ENCODE data around the gene CDKAL1.

Gene CDKAL1

GRCh38 chr6:20791074-20791473 lies 256.8 kb downstream of the CDKAL1 start:
- ChIA-PET CTCF (interaction anchor here (1.1 kb wide), 1 partner anchor 798 kb away, joined by 3 read pairs; no protein-coding TSS in a partner anchor), POLR2A (no interaction called here)
- TF ChIP-seq CTCF (IDR thresholded peaks at IDR 0.05; ENCODE audit: insufficient read depth, low read length, missing control alignments), result no peak
- H3K4me3 ChIP-seq (ENCODE audit: low read depth, low read length), result no peak overlapping the region
- no peak for DNase-seq (ENCODE audit: low read depth, low spot score)

GRCh38 chr6:20791944-20792343 lies 257.7 kb downstream of the CDKAL1 start:
- ChIA-PET CTCF (interaction anchor here (1.1 kb wide), 1 partner anchor 797 kb away, joined by 3 read pairs; no protein-coding TSS in a partner anchor), POLR2A (no interaction called here)
- TF ChIP-seq CTCF (IDR thresholded peaks at IDR 0.05; ENCODE audit: insufficient read depth, low read length, missing control alignments), result no peak
- DNase-seq (ENCODE audit: low read depth, low spot score), result no peak
- no peak overlapping the region for H3K4me3 ChIP-seq (ENCODE audit: low read depth, low read length)

- no peak for TF ChIP-seq CTCF (IDR thresholded peaks at IDR 0.05; ENCODE audit: insufficient read depth, low read length, missing control alignments)
- DNase-seq (ENCODE audit: low read depth, low spot score), result no peak
- H3K4me3 ChIP-seq (ENCODE audit: low read depth, low read length), result no peak overlapping the region
- ChIA-PET POLR2A (no interaction called here), CTCF (no interaction called here)
Measured at GRCh38 chr6:20793174-20793573, 258.9 kb downstream of the CDKAL1 start.

GRCh38 chr6:20797597-20797996 lies 263.3 kb downstream of the CDKAL1 start:
- TF ChIP-seq CTCF (IDR thresholded peaks at IDR 0.05; ENCODE audit: insufficient read depth, low read length, missing control alignments), result no peak
- H3K4me3 ChIP-seq (ENCODE audit: low read depth, low read length), result no peak overlapping the region
- ChIA-PET POLR2A (no interaction called here), CTCF (no interaction called here)
- no peak for DNase-seq (ENCODE audit: low read depth, low spot score)

- TF ChIP-seq CTCF (IDR thresholded peaks at IDR 0.05; ENCODE audit: insufficient read depth, low read length, missing control alignments), result no peak
- DNase-seq (ENCODE audit: low read depth, low spot score), result no peak
- H3K4me3 ChIP-seq (ENCODE audit: low read depth, low read length), result no peak overlapping the region
- ChIA-PET CTCF (interaction anchor here (1.0 kb wide), 1 partner anchor 12 kb away, joined by 3 read pairs; no protein-coding TSS in a partner anchor), POLR2A (no interaction called here)
Measured at GRCh38 chr6:20800229-20800628, 266.0 kb downstream of the CDKAL1 start.

GRCh38 chr6:20800653-20801052 lies 266.4 kb downstream of the CDKAL1 start:
- no peak for DNase-seq (ENCODE audit: low read depth, low spot score)
- ChIA-PET CTCF (no interaction called here), POLR2A (no interaction called here)
- no peak overlapping the region for H3K4me3 ChIP-seq (ENCODE audit: low read depth, low read length)
- no peak for TF ChIP-seq CTCF (IDR thresholded peaks at IDR 0.05; ENCODE audit: insufficient read depth, low read length, missing control alignments)
